ENCODE measurements around the gene PCNX1. TPM values are rescaled to one million over a fixed set of nuclear protein-coding genes. Genes with fewer than 3 reads are reported as not detected.

Gene PCNX1
- total and polyA plus RNA-seq, 9 of the 15 experiments (the other 6 are each of a cell fraction or from before 2014, with no cell fraction given) = 0.30 to 4.5 (median 2.3) TPM

GRCh38 chr14:70884595-70885342 is 22.5 kb upstream of the PCNX1 start (continued):
- no peak for TF ChIP-seq E2F5 (CRISPR knock-in tag; IDR thresholded peaks at IDR 0.05)
- TF ChIP-seq POLR2B (IDR thresholded peaks at IDR 0.05; ENCODE audit: low read depth, partially characterized antibody) = no peak
- TF ChIP-seq STAT5A (IDR thresholded peaks at IDR 0.05; ENCODE audit: borderline replicate concordance, low read length) = no peak
- 0 out of 2 replicates have a peak, but pooled peaks have one; percentile 42 for TF ChIP-seq ZNF766 (CRISPR knock-in tag; conservative IDR thresholded peaks at IDR 0.05)
- TF ChIP-seq ARID4B (CRISPR knock-in tag; IDR thresholded peaks at IDR 0.05) = no peak
- peak; percentile 57; the same call in 1 of the 2 replicates for TF ChIP-seq HDAC2 (IDR thresholded peaks at IDR 0.05)
- TF ChIP-seq ZBTB33 (CRISPR knock-in tag; IDR thresholded peaks at IDR 0.05) = no peak
- TF ChIP-seq POLR2G (IDR thresholded peaks at IDR 0.05; ENCODE audit: low read depth, low read length) = no peak
- no peak for TF ChIP-seq TCF7L2 (IDR thresholded peaks at IDR 0.05; ENCODE audit: low read depth, low read length)
- no peak for TF ChIP-seq IRF1 (CRISPR knock-in tag; IDR thresholded peaks at IDR 0.05; ENCODE audit: borderline replicate concordance)
- TF ChIP-seq HOXB6 (CRISPR knock-in tag; IDR thresholded peaks at IDR 0.05; ENCODE audit: borderline replicate concordance) = no peak
- no peak for TF ChIP-seq ZC3H8 (IDR thresholded peaks at IDR 0.05)
- TF ChIP-seq ZNF282 (CRISPR knock-in tag; IDR thresholded peaks at IDR 0.05) = no peak
- peak; percentile 62 for TF ChIP-seq CXXC5 (CRISPR knock-in tag; IDR thresholded peaks at IDR 0.05)
- no peak for TF ChIP-seq ZNF41 (CRISPR knock-in tag; conservative IDR thresholded peaks at IDR 0.05)
- no peak for TF ChIP-seq SNIP1 (IDR thresholded peaks at IDR 0.05; ENCODE audit: low read depth)
- no peak for TF ChIP-seq MLLT1 (IDR thresholded peaks at IDR 0.05)
- no peak for TF ChIP-seq ZNF384 (IDR thresholded peaks at IDR 0.05; ENCODE audit: low read depth, low read length)
